Activated T-helper 17 cell treated with anti-CD3 and anti-CD28 coated beads, Interleukin-2, amount 50 U/mL, for 72 hours (primary cell): ENCODE results near the gene C14orf93. TPM values are rescaled to one million over a fixed set of nuclear protein-coding genes. Genes with fewer than 3 reads are reported as not detected.
"Not testable (repeated sequence)": the region's sequence is repeated elsewhere in the genome, so short reads cannot be mapped to it uniquely, and the experiment has no call there.

ENCODE experiments used
- ATAC-seq: fragments of 150-1000 bp; cut with Tn5 transposase; replicated peaks from 2 replicates; pipeline ENCODE4 v1.10.0; 2021; ENCODE audit warnings: mild to moderate bottlenecking, moderate library complexity
- H3K27ac Mint-ChIP-seq: one replicate; pipeline ENCODE4 v1.8.0; 2022; ENCODE audit warnings: mixed read lengths
- H3K27me3 Mint-ChIP-seq: one replicate; pipeline ENCODE4 v1.8.0; 2022; ENCODE audit warnings: mixed read lengths
- H3K36me3 Mint-ChIP-seq: one replicate; pipeline ENCODE4 v1.8.0; 2022; ENCODE audit warnings: low read depth, mild to moderate bottlenecking, mixed read lengths
- H3K4me1 Mint-ChIP-seq: one replicate; pipeline ENCODE4 v1.8.0; 2022; ENCODE audit warnings: mixed read lengths
- H3K4me3 Mint-ChIP-seq: one replicate; pipeline ENCODE4 v1.8.0; 2022; ENCODE audit warnings: mild to moderate bottlenecking, mixed read lengths
- H3K9me3 Mint-ChIP-seq: one replicate; pipeline ENCODE4 v1.8.0; 2022; ENCODE audit warnings: mixed read lengths
- total RNA-seq, 2 donors: library from RNA; stranded (reverse); gene quantifications; one replicate each; pipeline ENCODE4 v1.2.3, GENCODE V29; 2022

C14orf93 gene
- total RNA-seq, 2 donors from 2014 or later = 8.5 to 9.6 TPM

GRCh38 chr14:22966783-22967269, 43.1 kb downstream of the C14orf93 start:
- no peaks in the 10 kb centered on the region for H3K4me1 Mint-ChIP-seq

DNA sequence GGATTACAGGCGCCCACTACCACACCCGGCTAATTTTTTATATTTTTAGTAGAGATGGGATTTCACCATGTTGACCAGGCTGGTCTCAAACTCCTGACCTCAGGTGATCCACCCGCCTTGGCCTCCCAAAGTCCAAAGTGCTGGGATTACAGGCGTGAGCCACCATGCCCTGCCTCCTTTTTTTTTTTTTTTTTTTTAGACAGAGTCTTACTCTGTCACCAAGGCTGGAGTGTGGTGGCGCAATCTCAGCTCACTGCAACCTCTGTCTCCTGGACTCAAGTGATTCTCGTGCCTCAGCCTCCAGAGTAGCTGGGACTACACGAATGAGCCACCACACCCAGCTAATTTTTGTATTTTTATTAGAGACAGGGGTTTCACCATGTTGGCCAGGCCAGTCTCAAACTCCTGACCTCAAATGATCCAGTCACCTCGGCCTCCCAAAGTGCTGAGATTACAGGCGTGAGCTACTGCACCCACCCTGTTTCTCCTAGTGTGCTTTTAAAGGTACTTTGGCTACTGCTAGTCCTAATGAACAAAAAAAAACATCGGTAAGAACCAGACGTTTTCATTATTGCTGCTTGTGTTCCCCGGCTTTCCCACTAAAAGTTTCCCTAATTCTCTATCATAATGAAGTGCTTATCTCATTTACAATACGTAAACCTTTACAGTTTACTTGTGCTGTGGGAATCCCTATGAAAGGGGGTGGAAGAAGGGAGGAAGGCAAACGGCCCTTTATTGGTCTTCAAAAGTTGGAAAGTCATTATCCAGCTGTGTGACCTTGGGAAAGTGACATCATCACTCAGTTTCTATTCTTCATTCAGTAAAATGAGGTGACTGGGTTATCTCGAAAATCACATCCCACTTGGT, 43.8 kb downstream of the C14orf93 start:
- H3K4me3 Mint-ChIP-seq, H3K9me3 Mint-ChIP-seq, ATAC-seq, H3K4me1 Mint-ChIP-seq, H3K27ac Mint-ChIP-seq, H3K36me3 Mint-ChIP-seq, H3K27me3 Mint-ChIP-seq: not testable (repeated sequence)

More at GRCh38 chr14:22966783-22967269, 43.1 kb downstream of the C14orf93 start:
- no peak for ATAC-seq
- Mint-ChIP-seq H3K27me3 (no peaks in the 10 kb centered on the region), H3K9me3 (no peaks in the 10 kb centered on the region), H3K4me3 (no peak overlapping the region), H3K27ac (no peak overlapping the region), H3K36me3 (no peaks in the 10 kb centered on the region)

- no peaks in the 10 kb centered on the region for H3K4me1 Mint-ChIP-seq
- no peaks in the 10 kb centered on the region for H3K36me3 Mint-ChIP-seq
- no peaks in the 10 kb centered on the region for H3K9me3 Mint-ChIP-seq
- H3K27me3 Mint-ChIP-seq = no peaks in the 10 kb centered on the region
- no peak overlapping the region for H3K4me3 Mint-ChIP-seq
- H3K27ac Mint-ChIP-seq = no peak overlapping the region
- no peak for ATAC-seq
Observed at GRCh38 chr14:22962061-22962676, 47.8 kb downstream of the C14orf93 start.

- peaks cover 8% of the 10 kb centered on the region for H3K4me1 Mint-ChIP-seq
- H3K36me3 Mint-ChIP-seq = peaks cover 44% of the 10 kb centered on the region
- H3K27me3 Mint-ChIP-seq = no peaks in the 10 kb centered on the region
- H3K27ac Mint-ChIP-seq = peak overlapping the region; percentile 91
- no peaks in the 10 kb centered on the region for H3K9me3 Mint-ChIP-seq
- H3K4me3 Mint-ChIP-seq = peak overlapping the region; percentile 95
- ATAC-seq = no peak
Observed at GRCh38 chr14:22955702-22956569, 54.0 kb downstream of the C14orf93 start.

DNA sequence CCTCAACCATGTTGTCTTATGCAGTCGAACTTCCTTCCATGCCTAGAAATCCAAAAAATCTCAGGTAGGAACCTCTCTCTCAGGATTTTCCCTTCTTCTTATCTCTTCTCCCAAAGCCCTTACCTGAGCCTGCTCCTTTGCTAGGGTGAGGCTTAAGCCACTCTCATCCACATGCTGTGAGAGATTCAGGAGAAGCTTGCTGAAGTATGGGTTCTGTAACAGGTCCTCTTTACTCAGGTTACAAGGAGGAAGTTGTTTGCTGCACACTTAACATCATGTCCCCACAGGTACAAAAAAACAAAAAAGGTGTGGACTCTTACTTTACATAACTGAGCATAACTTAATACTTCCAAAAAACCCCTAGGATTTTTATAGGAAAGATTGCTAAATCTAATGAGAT, 57.5 kb downstream of the C14orf93 start:
- Mint-ChIP-seq H3K27ac (peak overlapping the region; percentile 25), H3K27me3 (no peaks in the 10 kb centered on the region), H3K36me3 (peaks cover 79% of the 10 kb centered on the region), H3K9me3 (no peaks in the 10 kb centered on the region), H3K4me1 (peaks cover 8% of the 10 kb centered on the region), H3K4me3 (no peak overlapping the region)
- ATAC-seq = no peak

- H3K27ac Mint-ChIP-seq, H3K9me3 Mint-ChIP-seq, ATAC-seq, H3K4me3 Mint-ChIP-seq, H3K4me1 Mint-ChIP-seq, H3K27me3 Mint-ChIP-seq: not testable (repeated sequence)
- peaks cover 85% of the 10 kb centered on the region for H3K36me3 Mint-ChIP-seq
Observed at GRCh38 chr14:22951795-22952194, 58.1 kb downstream of the C14orf93 start.

- Mint-ChIP-seq H3K4me1 (no peaks in the 10 kb centered on the region), H3K27ac (no peak overlapping the region), H3K36me3 (peaks cover 77% of the 10 kb centered on the region), H3K4me3 (no peak overlapping the region), H3K9me3 (no peaks in the 10 kb centered on the region), H3K27me3 (no peaks in the 10 kb centered on the region)
- ATAC-seq = no peak
Observed at GRCh38 chr14:22945642-22946041, 64.3 kb downstream of the C14orf93 start.

- Mint-ChIP-seq H3K9me3 (no peaks in the 10 kb centered on the region), H3K4me3 (no peak overlapping the region), H3K4me1 (no peaks in the 10 kb centered on the region), H3K27me3 (no peaks in the 10 kb centered on the region), H3K36me3 (peaks cover 27% of the 10 kb centered on the region), H3K27ac (no peak overlapping the region)
- ATAC-seq = no peak
Observed at GRCh38 chr14:22939684-22940083, 70.3 kb downstream of the C14orf93 start.

Other genes starting within 250 kb of the C14orf93 start
- gene OXA1L, start 243.5 kb downstream of the C14orf93 start, total RNA-seq = 100 to 1,000 TPM; 110 to 152 TPM
- gene SLC7A7, start 194.7 kb downstream of the C14orf93 start, total RNA-seq = under 1 TPM; 0.15 to 0.71 TPM
- gene MRPL52, start 180.3 kb downstream of the C14orf93 start, total RNA-seq = 100 to 1,000 TPM in 1 of 2 donors, 10 to 100 TPM in 1; 90.4 to 142 TPM
- 1 to 10 TPM; 1.5 to 2.1 TPM for gene MMP14, start 173.6 kb downstream of the C14orf93 start, total RNA-seq
- 10 to 100 TPM; 61.3 to 78.1 TPM for gene LRP10, start 138.4 kb downstream of the C14orf93 start, total RNA-seq
- gene REM2, start 126.9 kb downstream of the C14orf93 start, total RNA-seq = 1 to 10 TPM in 1 of 2 donors, under 1 TPM in 1; 0.56 to 1.3 TPM
- gene RBM23, start 91.0 kb downstream of the C14orf93 start, total RNA-seq = 10 to 100 TPM; 69.5 to 70.5 TPM
- gene PRMT5, start 80.8 kb downstream of the C14orf93 start, total RNA-seq = 100 to 1,000 TPM in 1 of 2 donors, 10 to 100 TPM in 1; 61.7 to 127 TPM
- gene HAUS4, start 53.1 kb downstream of the C14orf93 start, total RNA-seq = 10 to 100 TPM; 60.6 to 78.5 TPM
- 1 to 10 TPM; 1.1 to 7.5 TPM for gene AJUBA, start 27.6 kb downstream of the C14orf93 start, total RNA-seq
- gene PSMB5, start 24.8 kb upstream of the C14orf93 start, total RNA-seq = 100 to 1,000 TPM in 1 of 2 donors, 10 to 100 TPM in 1; 85.8 to 151 TPM
- not detected for gene PSMB11, start 32.1 kb upstream of the C14orf93 start, total RNA-seq
- under 1 TPM; 0.48 TPM for gene CDH24, start 47.4 kb upstream of the C14orf93 start, total RNA-seq
- gene ACIN1, start 85.0 kb upstream of the C14orf93 start, total RNA-seq = 100 to 1,000 TPM; 187 to 214 TPM
- gene C14orf119, start 85.4 kb upstream of the C14orf93 start, total RNA-seq = 10 to 100 TPM; 40.3 to 53.4 TPM
- not detected for gene CIROP, start 94.8 kb upstream of the C14orf93 start, total RNA-seq
- gene CEBPE, start 109.1 kb upstream of the C14orf93 start, total RNA-seq = not detected
- gene SLC7A8, start 173.5 kb upstream of the C14orf93 start, total RNA-seq = under 1 TPM; 0.61 to 0.69 TPM
- gene RNF212B, start 227.8 kb upstream of the C14orf93 start, total RNA-seq = not detected